PFSK-1 (cell line): ENCODE results near the gene DGKB.

Experiments
- FOXP2 ChIP-seq: optimal IDR thresholded peaks from 2 replicates; pipeline ENCODE3; 2011; ENCODE audit warnings: borderline replicate concordance, control low read depth, inconsistent platforms; ENCODE audit not compliant: insufficient read depth; ENCODE audit errors: extremely low read length, extremely low read depth
- POLR2AphosphoS5 ChIP-seq: IDR thresholded peaks from 2 replicates; pipeline ENCODE4 v1.6.1; 2012; ENCODE audit warnings: low read depth, mild to moderate bottlenecking, control low read depth, low read length, moderate library complexity
- REST ChIP-seq, 2 experiments: IDR thresholded peaks; 2 replicates each; pipeline versions ENCODE4 v1.6.1 to v1.8.0; 2011 to 2012; ENCODE audit warnings: low read depth in 2 of 2, low read length in 2 of 2, control low read depth in 1 of 2, inconsistent platforms in 1 of 2, mild to moderate bottlenecking in 1 of 2, moderate library complexity in 1 of 2; ENCODE audit not compliant: insufficient read depth in 1 of 2
- SIN3A ChIP-seq: IDR thresholded peaks from 2 replicates; pipeline ENCODE4 v1.6.1; 2012; ENCODE audit warnings: mild to moderate bottlenecking, low read length, moderate library complexity, borderline replicate concordance; ENCODE audit not compliant: insufficient read depth
- TAF1 ChIP-seq: IDR thresholded peaks from 2 replicates; pipeline ENCODE4 v1.6.1; 2012; ENCODE audit warnings: low read length, control low read depth, borderline replicate concordance; ENCODE audit not compliant: insufficient read depth

The DGKB gene

GRCh38 chr7:14685167-14685566 is 217.4 kb downstream of the DGKB start:
- TF ChIP-seq TAF1 (no peak), FOXP2 (no peak), SIN3A (no peak), REST (IDR thresholded peaks at IDR 0.05; ENCODE audit: insufficient read depth in 1 of 2, low read depth in 2 of 2, low read length in 2 of 2) (no peak), POLR2AphosphoS5 (no peak)

GRCh38 chr7:14682910-14683465 is 219.6 kb downstream of the DGKB start:
- TF ChIP-seq TAF1 (no peak), POLR2AphosphoS5 (no peak), FOXP2 (no peak), REST (IDR thresholded peaks at IDR 0.05; ENCODE audit: insufficient read depth in 1 of 2, low read depth in 2 of 2, low read length in 2 of 2) (no peak), SIN3A (no peak)

GRCh38 chr7:14676896-14677295 is 225.7 kb downstream of the DGKB start:
- no peak for TF ChIP-seq SIN3A
- no peak for TF ChIP-seq REST (IDR thresholded peaks at IDR 0.05; ENCODE audit: insufficient read depth in 1 of 2, low read depth in 2 of 2, low read length in 2 of 2)
- no peak for TF ChIP-seq POLR2AphosphoS5
- TF ChIP-seq TAF1, result no peak
- no peak for TF ChIP-seq FOXP2

GRCh38 chr7:14673202-14673601 is 229.3 kb downstream of the DGKB start:
- TF ChIP-seq SIN3A, result no peak
- no peak for TF ChIP-seq POLR2AphosphoS5
- TF ChIP-seq FOXP2, result no peak

GRCh38 chr7:14666913-14667312 is 235.6 kb downstream of the DGKB start:
- TF ChIP-seq TAF1, result no peak
- no peak for TF ChIP-seq POLR2AphosphoS5
- TF ChIP-seq FOXP2, result no peak
- no peak for TF ChIP-seq SIN3A
- no peak for TF ChIP-seq REST (IDR thresholded peaks at IDR 0.05; ENCODE audit: insufficient read depth in 1 of 2, low read depth in 2 of 2, low read length in 2 of 2)
